GM21381 (cell line): ENCODE measurements around the gene GHITM.
A peak's percentile ranks its signal among the peaks of the same experiment; 100 is the strongest.
"Not testable (repeated sequence)": the region's sequence is repeated elsewhere in the genome, so short reads cannot be mapped to it uniquely, and the experiment has no call there.

Experiments used
- ATAC-seq: cut with Tn5 transposase; IDR thresholded peaks from one replicate; pipeline ENCODE4 v1.9.1; 2021; ENCODE audit warnings: mild to moderate bottlenecking, moderate library complexity; ENCODE audit not compliant: unreplicated experiment

The GHITM gene

GRCh38 chr10:84175436-84175835, 36.1 kb downstream of the GHITM start:
- ATAC-seq: no peak

- no peak for ATAC-seq
Observed at GRCh38 chr10:84176351-84176750, 37.0 kb downstream of the GHITM start.

- ATAC-seq: no peak
Observed at GRCh38 chr10:84176836-84177474, 37.6 kb downstream of the GHITM start.

- ATAC-seq: peak; percentile 50
Observed at GRCh38 chr10:84177541-84178141, 38.3 kb downstream of the GHITM start.

GRCh38 chr10:84178160-84178609, 38.9 kb downstream of the GHITM start:
- ATAC-seq: no peak

- ATAC-seq: peak; percentile 80
Observed at GRCh38 chr10:84179059-84179710, 39.9 kb downstream of the GHITM start.

- ATAC-seq: not testable (repeated sequence)
Observed at GRCh38 chr10:84180386-84180785, 41.1 kb downstream of the GHITM start.

GRCh38 chr10:84181631-84182030, 42.3 kb downstream of the GHITM start:
- no peak for ATAC-seq

GRCh38 chr10:84184517-84184916, 45.2 kb downstream of the GHITM start:
- ATAC-seq: no peak

- no peak for ATAC-seq
Observed at GRCh38 chr10:84185526-84186175, 46.3 kb downstream of the GHITM start.

GRCh38 chr10:84188815-84189214, 49.5 kb downstream of the GHITM start:
- ATAC-seq: no peak

GRCh38 chr10:84190621-84191020, 51.3 kb downstream of the GHITM start:
- no peak for ATAC-seq

GRCh38 chr10:84191106-84191505, 51.8 kb downstream of the GHITM start:
- ATAC-seq: no peak

- no peak for ATAC-seq
Observed at GRCh38 chr10:84193327-84193726, 54.0 kb downstream of the GHITM start.

- peak; percentile 13 for ATAC-seq
Observed at GRCh38 chr10:84193846-84194423, 54.6 kb downstream of the GHITM start.

- peak; percentile 82 for ATAC-seq
Observed at GRCh38 chr10:84194424-84195043, 55.2 kb downstream of the GHITM start, which contains the start of gene CDHR1. CDHR1 (plus strand) TSS chr10:84194537; CDS start chr10:84194761, 224 bp downstream.

- ATAC-seq: no peak
Observed at GRCh38 chr10:84195044-84195830, 55.9 kb downstream of the GHITM start.

- no peak for ATAC-seq
Observed at GRCh38 chr10:84196083-84196482, 56.8 kb downstream of the GHITM start.

GRCh38 chr10:84196941-84197340, 57.6 kb downstream of the GHITM start:
- ATAC-seq: no peak

GRCh38 chr10:84197643-84198042, 58.3 kb downstream of the GHITM start:
- ATAC-seq: no peak
